OCI-LY7 (cell line): ENCODE data around the gene ADAM12. TPM values are rescaled to one million over a fixed set of nuclear protein-coding genes. Genes with fewer than 3 reads are reported as not detected.

ENCODE experiments used
- BruUV-seq: library from RNA; stranded (reverse); fragments of 400-500 nt; replicated peaks from 2 replicates; lab custom pipeline; 2021; lab: Mats Ljungman, UMichigan
- CTCF ChIA-PET: fragments of 300-600 bp; sonication (Branson Sonifier 250); formaldehyde crosslinking; loops from one replicate; lab custom pipeline; 2022; ENCODE audit warnings: antibody characterized with exemption; ENCODE audit not compliant: unreplicated experiment; lab: Charles Lee
- POLR2A ChIA-PET: fragments of 300-600 bp; sonication (Branson Sonifier 250); formaldehyde crosslinking; loops from one replicate; lab custom pipeline; 2022; ENCODE audit warnings: antibody characterized with exemption; lab: Charles Lee
- DNase-seq: peaks from one replicate; pipeline ENCODE4 v3.0.0-alpha.2; 2015; ENCODE audit warnings: low spot score
- H2AFZ ChIP-seq: fragments of 200-600 bp; sonication (generic), shearing (Covaris generic); 2 replicates; pipeline ENCODE4 v1.6.1; 2014; ENCODE audit warnings: mild to moderate bottlenecking, antibody characterized with exemption, low read length, moderate library complexity
- H3K27ac ChIP-seq: fragments of 200-600 bp; sonication (generic); 2 replicates; pipeline ENCODE4 v1.5.1; 2014; ENCODE audit warnings: mixed run types, low read depth, mild to moderate bottlenecking, moderate library complexity, low read length, inconsistent platforms; ENCODE audit not compliant: poor library complexity, severe bottlenecking
- H3K36me3 ChIP-seq: fragments of 200-600 bp; sonication (generic); 2 replicates; pipeline ENCODE4 v1.6.1; 2014; ENCODE audit warnings: mild to moderate bottlenecking, antibody characterized with exemption, low read length, moderate library complexity, mixed read lengths; ENCODE audit not compliant: insufficient read depth
- H3K4me1 ChIP-seq: fragments of 200-600 bp; sonication (generic); 2 replicates; pipeline ENCODE4 v1.5.1; 2014; ENCODE audit warnings: mild to moderate bottlenecking, low read length; ENCODE audit not compliant: insufficient read depth, poor library complexity, severe bottlenecking
- H3K4me2 ChIP-seq: fragments of 200-600 bp; sonication (generic); 2 replicates; pipeline ENCODE4 v1.6.1; 2014; ENCODE audit warnings: mild to moderate bottlenecking, low read length
- H3K4me3 ChIP-seq: fragments of 200-600 bp; sonication (generic); 2 replicates; pipeline ENCODE4 v1.5.1; 2014; ENCODE audit warnings: mild to moderate bottlenecking, low read depth, low read length; ENCODE audit not compliant: poor library complexity, severe bottlenecking
- H3K79me2 ChIP-seq: fragments of 200-600 bp; sonication (generic); 2 replicates; pipeline ENCODE4 v1.6.1; 2016; ENCODE audit warnings: low read depth, mild to moderate bottlenecking, low read length, moderate library complexity, mixed read lengths; ENCODE audit not compliant: insufficient read depth
- H3K9me2 ChIP-seq: fragments of 200-600 bp; sonication (generic); 2 replicates; pipeline ENCODE4 v1.6.1; 2016; ENCODE audit warnings: mild to moderate bottlenecking, low read length, mixed read lengths; ENCODE audit not compliant: insufficient read depth
- H3K9me3 ChIP-seq: fragments of 200-600 bp; sonication (generic); 2 replicates; pipeline ENCODE4 v1.6.1; 2014; ENCODE audit warnings: mild to moderate bottlenecking, mixed run types, low read length, mixed read lengths
- H4K20me1 ChIP-seq: fragments of 200-600 bp; sonication (generic); 2 replicates; pipeline ENCODE4 v1.6.1; 2014; ENCODE audit warnings: mild to moderate bottlenecking, antibody characterized with exemption, low read length, moderate library complexity, mixed read lengths; ENCODE audit not compliant: insufficient read depth
- CTCF ChIP-seq: fragments of 200-600 bp; sonication (generic); conservative IDR thresholded peaks from 2 replicates; pipeline ENCODE4 v1.5.1; 2014; ENCODE audit warnings: mild to moderate bottlenecking, antibody characterized with exemption, low read length, moderate library complexity, mixed read lengths
- EZH2phosphoT487 ChIP-seq: fragments of 200-600 bp; sonication (generic); IDR thresholded peaks from 2 replicates; pipeline ENCODE4 v1.6.1; 2018; ENCODE audit warnings: low read depth, borderline replicate concordance, mild to moderate bottlenecking, mixed run types, antibody characterized with exemption, low read length, moderate library complexity, mixed read lengths
- intact Hi-C: fragments of 100-400 bp; cut with micrococcal nuclease; formaldehyde crosslinking; loops from one replicate; pipeline ENCODE4 v1.10.0; 2022; ENCODE audit not compliant: unreplicated experiment
- total RNA-seq, 2 experiments: library from RNA; depleted of rRNA in 1 of 2; stranded (reverse); fragments of >200 nt in 1 of 2; shearing (Covaris generic) in 1 of 2; gene quantifications; 2 replicates each; pipeline ENCODE4 v1.2.3, GENCODE V29; 2014 to 2022

Gene ADAM12
- total RNA-seq, 2 experiments from 2014 or later = 0.06 TPM; not detected in 1

DNA sequence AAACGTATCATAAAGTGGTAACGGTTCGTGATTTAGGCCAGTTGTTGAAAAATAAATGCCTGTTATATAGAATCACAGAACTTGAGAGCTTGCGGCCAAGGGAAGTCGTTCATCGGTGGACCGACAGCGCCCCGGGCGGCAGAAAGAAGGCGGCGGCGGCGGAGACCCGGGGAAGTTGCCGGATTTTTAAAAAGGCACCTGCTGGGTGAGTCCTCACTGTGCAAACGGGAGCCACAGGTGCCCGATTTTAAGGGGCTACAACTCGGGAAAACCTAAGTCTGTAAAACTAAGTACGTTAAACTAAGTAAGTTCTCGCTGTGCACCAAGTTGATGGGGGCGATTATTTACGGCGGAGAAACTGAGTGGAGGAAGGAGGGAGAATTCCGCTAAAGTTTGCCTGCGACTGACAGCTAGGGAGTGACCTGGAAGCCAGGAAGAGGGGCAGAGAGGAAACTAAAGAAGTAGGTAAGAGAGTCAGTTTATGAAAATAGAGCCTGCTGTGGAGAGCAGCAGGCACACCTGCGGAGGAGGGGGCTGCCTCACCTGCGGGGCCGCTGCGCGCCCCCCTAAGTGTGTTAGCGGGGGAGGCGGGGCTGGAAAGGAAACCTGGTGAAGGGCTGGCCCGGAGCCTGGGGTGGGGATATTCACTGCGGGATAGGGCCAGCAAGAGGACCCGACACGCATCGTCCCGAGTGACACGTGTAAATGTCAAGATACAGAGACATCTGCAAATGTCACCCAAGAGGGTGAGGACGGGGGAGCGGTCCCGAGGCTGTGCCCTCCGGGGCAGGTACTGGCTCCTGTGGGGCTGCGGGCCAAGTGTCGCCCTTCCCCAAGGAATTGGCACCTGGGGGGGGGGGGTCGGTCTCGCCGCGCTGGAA, 996 bp downstream of the ADAM12 start:
- ChIA-PET CTCF (no interaction called here), POLR2A (no interaction called here)
- no peaks in the 10 kb centered on the region for H4K20me1 ChIP-seq
- no peak overlapping the region for H2AFZ ChIP-seq
- BruUV-seq = no TSS peak
- TF ChIP-seq CTCF = no peak
- no peak for TF ChIP-seq EZH2phosphoT487
- intact Hi-C loops = no loop called here
- H3K4me1 ChIP-seq = no peaks in the 10 kb centered on the region
- H3K4me2 ChIP-seq = no peak overlapping the region
- no peaks in the 10 kb centered on the region for H3K9me2 ChIP-seq
- no peaks in the 10 kb centered on the region for H3K36me3 ChIP-seq
- no peak for DNase-seq
- no peak overlapping the region for H3K27ac ChIP-seq
- H3K79me2 ChIP-seq = no peaks in the 10 kb centered on the region
- no peak overlapping the region for H3K4me3 ChIP-seq
- no peaks in the 10 kb centered on the region for H3K9me3 ChIP-seq

- H3K9me3 ChIP-seq = no peaks in the 10 kb centered on the region
- CTCF ChIA-PET = no interaction called here
- H2AFZ ChIP-seq = no peak overlapping the region
- no peak overlapping the region for H3K4me2 ChIP-seq
- no peaks in the 10 kb centered on the region for H3K9me2 ChIP-seq
- BruUV-seq = no TSS peak
- no peak overlapping the region for H3K4me3 ChIP-seq
- no peaks in the 10 kb centered on the region for H3K36me3 ChIP-seq
- H3K4me1 ChIP-seq = no peaks in the 10 kb centered on the region
- TF ChIP-seq EZH2phosphoT487 = no peak
- TF ChIP-seq CTCF = no peak
- intact Hi-C loops = no loop called here
- no peak overlapping the region for H3K27ac ChIP-seq
- POLR2A ChIA-PET = no interaction called here
- H3K79me2 ChIP-seq = no peaks in the 10 kb centered on the region
- H4K20me1 ChIP-seq = no peaks in the 10 kb centered on the region
- DNase-seq = no peak
These were observed 3.9 kb downstream of the ADAM12 start for GRCh38 chr10:126384269-126384873.
